Skeletal muscle cell (primary cell): Measurements from ENCODE around the gene PGAP6.
A peak's percentile ranks its signal among the peaks of the same experiment; 100 is the strongest.
"Not testable (repeated sequence)": the region's sequence is repeated elsewhere in the genome, so short reads cannot be mapped to it uniquely, and the experiment has no call there.

Experiments used
- DNase-seq: peaks from one replicate; pipeline ENCODE4 v3.0.0-alpha.2; 2010; ENCODE audit warnings: low read depth
- H3K4me3 ChIP-seq: 2 replicates; pipeline ENCODE4 v1.5.1; 2011; ENCODE audit warnings: low read depth, mild to moderate bottlenecking, control low read depth, low read length, moderate library complexity

The PGAP6 gene

DNA sequence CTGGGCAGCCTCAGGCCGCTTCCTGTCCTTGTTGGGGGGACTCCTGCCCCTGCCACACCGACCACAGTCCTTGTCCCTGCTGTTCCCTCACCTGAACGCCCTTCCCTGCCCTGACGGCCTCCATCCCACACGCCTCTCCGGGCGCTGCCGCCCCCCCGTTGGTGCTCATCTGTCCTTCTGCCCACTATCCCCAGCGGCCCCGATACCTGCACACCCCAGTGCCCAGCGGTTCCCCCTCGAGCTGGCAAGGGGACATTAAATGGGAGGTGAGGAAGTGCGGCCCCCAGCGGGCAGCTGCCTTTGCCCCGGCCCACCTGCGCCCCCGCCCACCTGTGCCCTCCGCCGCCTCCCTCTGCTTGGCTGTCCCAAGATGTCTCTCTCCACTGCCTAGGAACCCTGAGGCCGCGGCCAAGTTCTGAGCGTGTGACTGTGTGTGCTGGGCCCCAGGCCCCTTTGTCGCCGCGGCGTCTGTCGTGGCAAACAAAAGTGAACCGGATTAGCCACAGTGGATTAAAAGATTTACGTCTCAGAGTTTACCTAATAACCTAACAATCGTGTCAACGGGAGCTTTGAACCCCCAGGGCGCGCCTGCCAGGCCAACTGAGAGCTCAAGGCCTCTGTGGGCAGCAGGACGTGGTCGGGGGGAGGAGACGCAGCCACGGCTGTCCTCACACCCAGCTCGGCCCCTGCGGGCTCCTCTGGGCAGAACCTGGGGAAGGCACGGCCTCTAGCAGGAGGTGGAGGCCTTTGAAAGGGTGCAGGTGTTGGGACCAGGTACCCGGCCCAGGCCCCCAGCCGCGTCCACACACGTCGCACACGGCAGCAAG lies 21.7 kb downstream of the PGAP6 start:
- H3K4me3 ChIP-seq = no peak overlapping the region
- DNase-seq = no peak

GRCh38 chr16:359067-359763 lies 22.6 kb downstream of the PGAP6 start:
- no peak overlapping the region for H3K4me3 ChIP-seq
- DNase-seq = no peak

- no peak overlapping the region for H3K4me3 ChIP-seq
- no peak for DNase-seq
Observed at GRCh38 chr16:356741-357140, 25.0 kb downstream of the PGAP6 start.

- no peak overlapping the region for H3K4me3 ChIP-seq
- DNase-seq = no peak
Observed at GRCh38 chr16:354971-355461, 26.8 kb downstream of the PGAP6 start.

- H3K4me3 ChIP-seq = no peak overlapping the region
- no peak for DNase-seq
Observed at GRCh38 chr16:354291-354881, 27.4 kb downstream of the PGAP6 start.

GRCh38 chr16:353404-354290 lies 28.1 kb downstream of the PGAP6 start:
- no peak for DNase-seq
- H3K4me3 ChIP-seq = peak overlapping the region; percentile 40

DNA sequence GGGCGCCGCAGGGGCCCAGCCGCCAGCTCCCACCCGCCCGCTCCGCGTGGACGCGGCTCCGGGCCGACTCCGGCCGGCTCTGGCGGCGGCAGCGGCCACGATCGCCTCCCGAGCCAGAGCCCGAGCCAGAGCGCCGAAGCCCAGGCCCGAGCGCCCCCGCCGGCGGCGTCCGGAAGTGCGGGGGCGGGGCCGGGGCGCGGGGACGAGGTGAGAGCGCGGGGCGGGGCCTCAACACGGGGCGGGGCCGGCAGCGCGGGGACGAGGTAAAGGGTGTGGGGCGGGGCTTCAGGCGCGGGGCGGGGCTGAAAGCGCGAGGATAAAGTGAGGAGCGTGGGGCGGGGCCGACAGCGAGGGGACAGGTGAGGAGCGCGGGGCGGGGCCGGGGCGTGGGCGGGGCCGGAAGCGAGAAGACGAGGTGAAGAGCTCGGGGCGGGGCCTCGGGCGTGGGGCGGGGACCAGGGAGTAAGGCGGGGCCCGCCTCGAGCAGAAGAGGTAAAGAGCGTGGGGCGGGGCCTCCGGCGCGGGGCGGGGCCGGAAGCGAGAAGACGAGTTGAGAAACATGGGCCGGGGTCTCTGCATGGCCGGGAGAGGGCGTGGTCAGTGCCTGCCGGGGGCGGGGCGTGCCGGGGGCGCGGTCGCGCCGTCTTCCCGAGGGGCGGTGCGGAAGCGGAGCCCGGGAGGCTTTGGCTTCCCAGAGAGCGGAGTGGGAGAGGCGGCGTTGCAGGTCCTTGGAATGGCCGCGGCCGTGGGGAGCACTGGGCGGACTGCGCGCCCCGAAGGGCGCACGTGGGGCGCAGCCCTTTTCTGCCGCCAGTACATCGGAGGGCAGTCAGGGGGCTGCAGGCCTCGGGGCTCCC lies 29.0 kb downstream of the PGAP6 start, which contains the start of gene AXIN1:
Gene AXIN1, minus strand, starts transcription at position 177 of the 857 bp plus-strand sequence. CDS start 5,698 bp downstream, outside the sequence.
- peak within 1 kb of the TSS; percentile 64 for H3K4me3 ChIP-seq
- DNase-seq = peak; percentile 61

- H3K4me3 ChIP-seq = peak overlapping the region; percentile 64
- DNase-seq = no peak
Observed at GRCh38 chr16:351804-352520, 29.8 kb downstream of the PGAP6 start.

- H3K4me3 ChIP-seq = no peak overlapping the region
- no peak for DNase-seq
Observed at GRCh38 chr16:350203-350602, 31.6 kb downstream of the PGAP6 start.

DNA sequence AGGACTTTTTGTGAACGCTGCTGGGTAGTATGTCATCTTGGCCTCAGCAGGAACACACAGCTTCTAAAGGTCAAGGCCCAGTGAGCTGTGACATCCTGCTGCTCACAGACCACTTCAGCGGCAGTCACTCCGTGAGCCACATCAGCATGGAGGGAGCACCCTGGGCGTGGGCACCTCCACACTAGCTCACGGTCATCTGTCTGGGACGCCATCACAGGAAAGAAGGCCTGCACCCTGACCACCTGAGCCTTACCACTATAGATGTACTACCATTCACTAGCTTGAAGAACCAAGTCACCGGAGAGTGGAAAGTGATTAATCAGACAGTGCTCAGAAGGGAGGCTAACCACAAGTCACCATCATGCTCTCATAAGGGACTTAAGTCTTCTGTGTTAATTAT lies 32.6 kb downstream of the PGAP6 start:
- DNase-seq = no peak
- no peak overlapping the region for H3K4me3 ChIP-seq

DNA sequence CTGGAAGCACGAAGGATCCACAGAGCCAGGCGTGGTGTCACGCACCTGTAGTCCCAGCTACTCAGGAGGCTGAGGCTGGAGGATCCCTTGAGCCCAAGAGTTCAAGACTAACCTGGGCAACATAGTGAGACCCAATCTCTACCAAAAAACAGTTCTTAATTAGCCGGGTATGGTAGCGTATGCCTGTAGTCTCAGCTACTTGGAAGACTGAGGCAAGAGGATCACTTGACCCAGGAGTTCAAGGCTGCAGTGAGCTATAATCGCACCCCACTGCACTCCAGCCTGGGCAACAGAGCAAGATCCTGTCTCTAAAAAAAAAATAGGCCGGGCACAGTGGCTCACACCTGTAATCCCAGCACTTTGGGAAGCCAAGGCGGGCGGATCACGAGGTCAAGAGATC lies 33.3 kb downstream of the PGAP6 start:
- H3K4me3 ChIP-seq, DNase-seq: not testable (repeated sequence)

- no peak for DNase-seq
- H3K4me3 ChIP-seq = no peak overlapping the region
Observed at GRCh38 chr16:347203-347602, 34.6 kb downstream of the PGAP6 start.

GRCh38 chr16:346587-346986 lies 35.2 kb downstream of the PGAP6 start:
- H3K4me3 ChIP-seq = no peak overlapping the region
- no peak for DNase-seq

GRCh38 chr16:345772-346171 lies 36.0 kb downstream of the PGAP6 start:
- no peak for DNase-seq
- no peak overlapping the region for H3K4me3 ChIP-seq

DNA sequence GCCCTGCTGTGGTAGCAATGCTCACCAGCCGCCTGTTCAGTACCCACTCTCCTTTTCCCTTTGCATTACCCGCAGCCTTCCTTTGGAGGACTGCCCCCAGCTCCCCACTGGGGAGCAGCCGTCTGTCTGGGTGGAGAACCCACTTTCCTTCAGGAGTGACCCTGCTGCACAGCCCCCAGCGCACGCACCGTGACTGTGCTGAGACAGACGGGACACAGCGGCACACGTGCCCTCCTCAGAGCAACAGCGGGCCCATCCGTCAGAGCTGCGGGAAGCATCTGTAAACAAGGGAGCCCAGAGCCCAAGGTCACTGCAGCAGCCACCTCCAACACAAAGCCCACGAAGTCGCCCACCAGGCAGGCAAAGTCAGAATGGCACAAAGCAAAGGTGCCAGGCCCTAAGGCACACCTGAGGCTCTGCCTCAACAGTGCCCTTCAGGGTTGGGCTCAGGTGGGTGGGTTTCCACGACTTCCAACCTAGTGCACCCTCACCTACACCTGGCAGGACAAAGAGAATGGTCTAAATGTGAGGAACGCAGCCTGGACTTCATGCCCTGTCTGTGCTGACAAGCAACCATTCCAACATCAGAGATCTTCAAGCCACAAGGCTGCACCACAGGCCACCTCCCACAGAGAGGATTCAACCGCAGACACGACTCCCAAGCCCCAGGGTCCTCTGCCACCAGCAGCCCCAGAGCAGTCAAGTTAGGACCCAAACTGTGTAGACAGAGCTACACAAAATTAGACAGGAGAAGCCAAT lies 39.1 kb downstream of the PGAP6 start:
- no peak for DNase-seq
- H3K4me3 ChIP-seq = no peak overlapping the region

- DNase-seq, H3K4me3 ChIP-seq: not testable (repeated sequence)
Observed at GRCh38 chr16:341974-342336, 39.8 kb downstream of the PGAP6 start.
